ENCODE measurements around the gene IMMP2L.
"Not testable (repeated sequence)": the region's sequence is repeated elsewhere in the genome, so short reads cannot be mapped to it uniquely, and the experiment has no call there.

The IMMP2L gene

DNA sequence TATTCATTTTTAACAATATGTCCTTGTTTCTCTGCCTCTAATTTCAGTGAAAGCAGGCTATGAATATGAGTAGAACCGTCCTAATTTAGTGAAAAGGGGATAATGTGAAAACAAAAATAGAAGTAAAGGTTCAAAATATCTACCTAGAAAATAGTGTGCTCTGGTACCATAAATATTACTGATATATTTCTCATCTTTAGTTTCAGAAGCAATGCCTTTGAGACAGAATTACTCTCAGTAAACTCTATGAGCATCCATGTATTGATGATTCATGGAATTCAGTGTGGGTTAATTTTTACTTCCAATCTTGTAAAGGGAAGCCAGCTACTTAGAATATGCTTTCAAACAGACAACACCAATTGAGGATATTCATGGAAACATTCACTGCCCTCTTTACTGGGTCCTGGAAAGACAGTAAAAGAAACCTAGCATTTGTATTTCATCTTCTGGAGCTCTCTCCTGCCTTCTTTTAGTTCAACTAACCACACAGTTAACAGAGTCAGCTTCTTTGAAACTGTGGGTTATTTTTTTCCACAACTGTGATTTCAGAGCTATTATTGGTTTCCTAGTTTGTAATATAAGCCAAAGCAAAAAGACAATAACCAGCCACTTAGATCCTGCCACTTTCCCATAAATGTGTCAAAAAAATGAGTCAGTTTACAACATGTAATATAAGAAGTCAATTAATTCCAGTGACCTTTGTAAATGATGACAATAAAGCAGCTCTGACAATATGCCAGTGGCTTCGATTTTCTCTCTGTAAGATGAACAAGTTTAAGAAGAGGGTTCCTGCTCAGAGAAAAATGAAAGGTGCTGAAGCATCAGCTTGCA lies 469.7 kb downstream of the IMMP2L start:
- no peak for DNase-seq

- peak in 1 of 2 experiments; percentile 19 for DNase-seq
These were observed 470.5 kb downstream of the IMMP2L start for GRCh38 chr7:111091593-111092358.

GRCh38 chr7:111090846-111091245 lies 471.4 kb downstream of the IMMP2L start, which contains the start of gene LRRN3:
LRRN3 (plus strand) TSS chr7:111091127; CDS start chr7:111122773, 31,646 bp downstream.
- DNase-seq: no peak

- DNase-seq: peak in 1 of 2 experiments; percentile 29
These were observed 472.4 kb downstream of the IMMP2L start for GRCh38 chr7:111089822-111090426.

- no peak for DNase-seq
These were observed 474.0 kb downstream of the IMMP2L start for GRCh38 chr7:111088328-111088727.

- no peak for DNase-seq
These were observed 475.8 kb downstream of the IMMP2L start for GRCh38 chr7:111086532-111086931.

DNA sequence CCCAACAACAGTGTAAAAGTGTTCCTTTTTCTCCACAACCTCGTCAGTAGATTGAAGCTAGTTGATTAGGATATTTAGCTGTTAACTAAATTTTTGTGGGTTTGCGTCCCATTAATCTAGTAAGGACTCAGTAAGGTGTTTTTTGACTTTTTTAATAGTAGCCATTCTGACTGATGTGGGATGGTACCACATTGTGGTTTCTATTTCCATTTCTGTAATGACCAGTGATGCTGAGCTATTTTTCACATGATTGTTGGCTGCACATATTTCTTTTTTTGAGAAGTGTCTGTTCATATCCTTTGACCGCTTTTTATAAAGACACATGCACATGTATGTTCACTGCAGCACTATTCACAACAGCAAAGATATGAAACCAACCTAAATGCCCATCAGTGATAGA lies 476.9 kb downstream of the IMMP2L start:
- DNase-seq: no peak

DNA sequence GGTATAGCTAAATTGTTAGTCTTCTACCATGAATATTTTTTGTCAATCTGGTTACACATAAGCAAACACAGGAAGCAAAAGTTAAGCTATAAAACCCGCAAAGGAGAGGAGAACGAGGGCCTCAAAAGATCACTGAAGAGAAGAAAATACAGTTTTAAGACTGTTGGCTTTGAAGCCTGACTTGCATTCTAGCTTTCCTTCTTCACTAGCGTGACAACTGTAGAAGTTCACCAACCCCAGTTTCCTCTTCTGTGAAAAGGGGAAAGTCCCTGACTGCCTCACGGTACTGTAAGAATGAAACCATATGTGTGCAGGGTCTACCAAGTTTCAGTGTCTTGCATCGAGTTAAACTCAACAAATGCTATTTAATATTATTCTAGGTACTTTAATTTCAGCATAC lies 478.9 kb downstream of the IMMP2L start:
- no peak for DNase-seq

DNA sequence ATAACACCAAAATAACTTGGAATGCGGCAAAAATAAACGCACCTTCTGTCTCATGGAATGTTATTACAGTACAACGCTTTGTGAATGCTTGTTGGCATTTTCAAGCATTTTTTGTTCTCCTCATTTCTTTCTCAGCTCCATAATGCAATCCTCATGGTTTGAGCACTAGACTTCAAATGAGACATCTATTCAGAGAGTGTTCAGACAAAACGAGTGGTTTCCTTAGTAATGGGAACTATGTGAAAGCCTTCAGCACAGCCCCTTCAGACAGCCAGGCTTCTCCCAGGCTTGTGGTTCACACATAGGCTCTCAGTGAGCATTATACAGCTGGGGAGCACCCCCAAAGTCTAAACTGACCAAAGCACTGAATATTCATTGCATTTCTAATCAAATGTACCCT lies 479.9 kb downstream of the IMMP2L start:
- DNase-seq: no peak

GRCh38 chr7:111081546-111082267 lies 480.6 kb downstream of the IMMP2L start:
- DNase-seq: no peak

DNA sequence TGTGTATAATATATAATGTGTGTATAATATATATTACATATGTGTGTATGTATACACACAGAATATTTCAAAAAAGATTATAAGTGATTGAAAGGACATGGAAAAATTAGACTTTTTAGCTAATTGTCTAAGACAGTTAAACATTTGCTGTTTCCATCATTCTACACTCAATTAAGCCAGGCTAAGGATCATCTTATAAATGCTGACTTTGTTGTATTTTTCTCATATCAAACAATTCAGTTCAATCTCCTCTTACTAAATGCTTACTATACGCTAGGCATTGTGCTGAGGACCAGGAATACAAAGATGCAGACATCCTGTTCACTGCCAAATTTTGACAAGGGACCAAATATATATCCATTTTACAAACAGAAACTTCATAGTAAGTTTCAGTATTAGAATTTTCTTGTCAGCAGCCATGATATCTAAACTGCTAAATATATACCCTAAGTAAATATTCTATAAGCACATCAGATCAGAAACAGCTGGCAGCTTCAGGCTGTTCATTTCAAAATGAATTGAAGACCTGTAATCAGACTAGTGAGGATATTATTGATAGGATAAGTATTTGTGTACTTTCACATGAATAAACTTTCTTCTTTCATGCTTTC lies 481.7 kb downstream of the IMMP2L start:
- DNase-seq: no peak

DNA sequence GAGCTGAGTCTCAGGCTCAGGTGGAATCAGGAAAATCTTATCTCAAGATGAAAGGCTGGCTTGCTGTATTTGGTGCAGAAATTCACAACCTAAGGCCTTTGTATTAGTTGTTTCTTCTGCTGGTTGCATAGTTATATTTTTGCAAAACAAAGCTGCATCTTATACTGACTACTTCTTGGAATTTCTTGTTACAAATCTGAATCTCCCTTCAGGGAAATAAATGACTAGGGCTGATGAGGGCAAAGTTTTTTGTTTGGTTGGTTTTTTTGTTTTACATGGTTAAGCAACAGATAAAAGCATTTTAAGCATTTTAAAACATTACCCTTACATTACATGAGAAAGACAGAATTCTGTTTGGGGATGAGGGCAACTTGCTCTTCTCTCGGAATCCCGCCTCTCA lies 485.3 kb downstream of the IMMP2L start:
- DNase-seq: no peak

DNA sequence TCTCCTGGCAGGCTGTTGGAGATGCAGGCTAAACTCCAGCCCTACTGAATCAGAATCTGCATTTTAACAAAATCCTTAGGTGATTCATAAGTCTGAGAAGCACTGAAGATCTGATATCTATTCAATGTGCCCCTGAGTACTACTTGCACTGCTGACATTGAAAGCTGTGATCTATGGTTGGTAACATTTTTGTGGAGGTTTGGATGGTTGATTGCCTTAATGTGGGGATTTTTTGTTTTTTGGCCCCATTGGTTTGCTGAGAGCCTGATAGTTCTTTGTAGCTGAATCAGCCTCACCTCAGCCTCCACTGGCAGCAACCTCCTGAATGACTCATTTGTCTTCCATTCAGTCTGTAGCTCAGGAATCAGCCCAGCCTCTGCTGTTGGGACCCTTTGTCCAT lies 486.1 kb downstream of the IMMP2L start:
- no peak for DNase-seq

GRCh38 chr7:111075498-111075897 lies 486.8 kb downstream of the IMMP2L start:
- DNase-seq: no peak

- no peak for DNase-seq
These were observed 487.5 kb downstream of the IMMP2L start for GRCh38 chr7:111074748-111075146.

DNA sequence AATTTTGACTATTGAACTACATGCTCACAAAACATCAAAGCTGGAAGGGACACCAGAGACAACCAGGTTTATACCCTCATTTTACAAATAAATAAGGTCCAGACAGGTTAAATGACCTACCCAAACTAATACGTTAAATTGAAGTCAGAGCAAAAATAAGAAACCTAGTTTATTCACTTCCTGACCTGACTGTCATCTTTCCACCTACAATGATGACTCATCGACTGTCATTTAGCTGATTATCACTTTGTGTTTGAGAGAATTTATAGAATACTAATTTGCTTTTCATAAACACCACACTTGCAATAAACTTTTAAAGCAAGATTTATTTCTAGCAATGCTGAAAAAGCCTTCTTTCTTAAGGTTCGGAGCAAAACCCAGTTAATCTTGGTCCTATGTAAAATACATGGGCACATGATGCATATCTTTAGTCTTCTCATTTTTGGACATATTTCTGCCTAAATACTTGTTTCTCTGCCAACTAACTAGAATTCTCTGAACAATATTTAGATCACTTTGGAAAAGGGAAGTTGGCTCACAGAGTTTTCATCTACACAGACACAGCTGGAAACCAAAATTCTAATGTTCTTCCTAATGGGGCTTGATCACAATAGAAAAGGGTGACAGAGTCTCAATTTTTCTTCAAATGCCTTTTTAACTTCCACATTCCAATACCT lies 488.1 kb downstream of the IMMP2L start:
- DNase-seq: no peak

DNA sequence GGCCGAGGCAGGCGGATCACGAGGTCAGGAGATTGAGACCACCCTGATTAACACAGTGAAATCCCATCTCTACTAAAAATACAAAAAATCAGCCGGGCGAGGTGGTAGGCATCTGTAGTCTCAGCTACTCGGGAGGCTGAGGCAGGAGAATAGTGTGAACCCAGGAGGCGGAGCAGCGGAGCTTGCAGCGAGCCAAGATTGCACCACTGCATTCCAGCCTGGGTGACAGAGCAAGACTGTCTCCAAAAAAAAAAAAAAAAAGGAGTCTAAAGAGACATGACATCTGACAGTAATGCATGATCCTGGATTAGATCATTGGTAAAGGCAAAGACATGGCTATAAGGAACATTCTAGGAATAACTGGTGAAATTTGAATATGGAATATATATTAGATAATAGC lies 489.6 kb downstream of the IMMP2L start:
- DNase-seq: not testable (repeated sequence)

GRCh38 chr7:111071556-111071955 lies 490.7 kb downstream of the IMMP2L start:
- no peak for DNase-seq

- DNase-seq: no peak
These were observed 493.7 kb downstream of the IMMP2L start for GRCh38 chr7:111068618-111069017.

- DNase-seq: no peak
These were observed 494.6 kb downstream of the IMMP2L start for GRCh38 chr7:111067682-111068081.

GRCh38 chr7:111067251-111067650 lies 495.0 kb downstream of the IMMP2L start:
- no peak for DNase-seq

DNA sequence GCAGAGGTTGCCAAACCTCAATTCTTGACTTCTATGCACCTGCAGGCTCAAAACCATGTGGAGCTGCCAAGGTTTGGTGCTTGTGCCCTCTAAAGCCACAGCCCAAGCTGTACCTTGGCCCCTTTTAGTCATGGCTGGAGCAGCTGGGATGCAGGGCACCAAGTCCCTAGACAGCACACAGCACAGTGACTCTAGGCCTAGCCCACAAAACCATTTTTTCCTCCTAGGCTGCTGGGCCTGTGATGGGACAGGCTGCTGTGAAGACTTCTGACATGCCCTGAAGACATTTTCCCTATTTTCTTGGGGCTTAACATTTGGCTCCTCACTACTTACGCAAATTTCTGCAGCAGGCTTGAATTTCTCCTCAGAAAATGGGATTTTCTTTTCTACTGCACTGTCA lies 499.1 kb downstream of the IMMP2L start:
- DNase-seq: no peak

All from NCI-H1930 (cell line).